ENCODE data around the gene FOXO3.

GRCh38 chr6:108706649-108707048 lies 145.9 kb downstream of the FOXO3 start:
- TF ChIP-seq CTCF (IDR thresholded peaks at IDR 0.05) (no peak), POLR2A (IDR thresholded peaks at IDR 0.05) (no peak)

All from right lobe of liver (tissue), 4 donors.